AG08396 (cell line): ENCODE measurements around the gene CRCP.

Experiments
- DNase-seq: peaks from one replicate; pipeline ENCODE4 v3.0.0; 2012; ENCODE audit warnings: low spot score, mixed read lengths

CRCP gene

DNA sequence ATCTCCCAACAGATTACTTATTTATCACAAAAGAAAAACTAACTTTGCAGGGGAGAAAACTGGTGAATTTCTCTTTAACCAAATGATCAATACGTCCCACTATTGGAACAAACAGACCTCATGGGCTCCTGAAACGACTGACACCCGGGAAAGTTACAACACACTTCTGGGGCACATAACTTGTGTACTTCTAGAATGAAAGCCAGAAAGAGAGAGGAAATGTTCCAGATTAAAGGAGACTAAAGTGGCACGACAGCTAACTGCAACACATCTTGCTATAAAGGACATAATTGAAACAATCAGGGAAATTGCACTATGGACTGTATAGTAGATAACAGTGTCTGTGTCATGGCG, 75.8 kb downstream of the CRCP start:
- DNase-seq = no peak

DNA sequence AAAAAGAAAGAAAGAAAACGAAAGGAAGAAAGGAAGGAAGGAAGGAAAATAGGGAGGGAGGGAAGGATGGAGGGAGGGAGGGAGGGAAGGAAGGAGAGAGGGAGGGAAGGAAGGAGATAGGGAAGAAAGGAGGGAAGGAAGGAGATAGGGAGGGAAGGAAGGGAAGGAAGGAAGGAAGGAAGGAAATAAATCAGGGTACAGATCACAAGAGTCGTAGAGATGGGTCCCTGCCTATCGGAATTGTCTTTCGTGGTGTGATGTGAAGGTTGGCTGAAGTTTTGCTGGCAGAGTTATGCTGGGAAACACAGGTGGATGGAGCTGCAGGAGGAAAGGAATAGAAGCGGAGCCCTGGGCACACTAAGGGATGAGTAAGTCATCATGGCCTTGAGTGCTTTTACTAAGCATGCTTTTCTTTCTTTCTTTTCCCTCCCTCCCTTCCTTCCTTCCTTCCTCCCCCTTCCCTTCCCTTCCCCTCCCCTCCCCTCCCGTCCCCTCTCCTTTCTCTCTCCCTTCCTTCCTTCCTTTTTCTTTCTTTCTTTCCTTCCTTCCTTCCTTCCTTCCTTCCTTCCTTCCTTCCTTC, 78.6 kb downstream of the CRCP start:
- DNase-seq = no peak

DNA sequence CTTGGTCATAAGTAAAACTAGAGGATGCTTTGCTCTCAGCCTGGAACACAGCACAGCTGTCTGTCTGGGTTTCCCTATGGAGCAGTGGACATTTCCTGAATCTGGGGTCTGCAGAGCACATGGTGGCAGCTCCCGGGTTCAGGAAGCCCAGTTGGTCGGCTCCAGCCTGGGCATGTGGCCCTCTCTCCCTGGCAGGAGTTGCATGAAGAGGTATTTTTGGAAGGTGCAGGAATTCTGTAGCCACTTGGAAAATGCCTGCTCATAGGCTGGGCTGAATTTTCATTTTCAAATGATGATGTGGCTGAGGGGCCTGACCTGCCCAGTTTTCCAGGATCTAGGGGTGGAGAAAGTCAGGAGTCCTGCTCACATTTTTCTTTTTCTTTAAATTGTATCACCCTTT, 83.8 kb downstream of the CRCP start:
- DNase-seq = no peak

DNA sequence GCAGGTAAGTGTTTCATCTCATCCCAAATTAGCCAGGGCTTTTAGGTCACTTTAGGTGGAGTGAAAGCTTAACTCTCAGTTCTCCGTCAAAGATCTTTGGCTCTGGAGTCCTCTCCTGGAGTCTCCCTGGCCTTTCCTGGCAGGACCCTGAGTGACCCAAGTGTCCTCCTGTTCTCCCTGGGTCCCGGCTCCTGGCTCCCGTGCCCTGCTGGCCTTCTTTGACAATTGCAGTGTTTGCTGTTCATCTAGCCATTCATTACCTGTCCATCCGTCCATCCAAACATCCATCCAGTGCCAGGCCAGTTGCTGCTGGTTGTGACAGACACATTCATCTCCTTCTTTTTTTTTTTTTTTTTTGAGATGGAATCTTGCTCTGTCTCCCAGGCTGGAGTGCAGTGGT, 84.3 kb downstream of the CRCP start:
- DNase-seq = no peak

DNA sequence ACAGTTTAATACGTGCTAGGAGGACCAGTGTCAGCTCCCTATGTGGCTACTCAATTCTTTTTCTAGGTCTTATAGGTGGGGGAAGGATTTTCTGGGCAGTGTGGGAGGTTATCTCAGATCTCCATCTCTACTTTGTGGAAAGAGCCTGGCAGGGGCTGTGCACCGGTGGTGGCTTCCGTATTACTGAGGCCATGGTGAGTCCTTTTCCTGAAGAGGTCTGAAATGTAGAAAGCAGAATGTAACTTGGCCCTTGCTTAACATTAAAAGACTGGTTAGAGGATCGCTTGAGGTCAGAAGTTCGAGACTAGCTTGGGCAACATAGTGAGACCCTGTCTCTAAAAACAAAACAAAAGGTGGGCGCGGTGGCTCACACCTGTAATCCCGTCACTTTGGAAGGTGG, 87.8 kb downstream of the CRCP start:
- no peak for DNase-seq
